HS-5 (cell line): ENCODE data around the gene MIP.
"Not testable (repeated sequence)": the region's sequence is repeated elsewhere in the genome, so short reads cannot be mapped to it uniquely, and the experiment has no call there.

ENCODE experiments used
- DNase-seq: peaks from one replicate; pipeline ENCODE4 v3.0.0-alpha.2; 2012; ENCODE audit warnings: low read depth

Gene MIP

GRCh38 chr12:56410768-56411167, 43.7 kb downstream of the MIP start:
- no peak for DNase-seq

- DNase-seq: no peak
Observed at GRCh38 chr12:56408799-56409417, 45.5 kb downstream of the MIP start.

- DNase-seq: not testable (repeated sequence)
Observed at GRCh38 chr12:56404227-56404626, 50.2 kb downstream of the MIP start.

GRCh38 chr12:56401612-56402011, 52.8 kb downstream of the MIP start:
- not testable (repeated sequence) for DNase-seq

- not testable (repeated sequence) for DNase-seq
Observed at GRCh38 chr12:56401125-56401524, 53.3 kb downstream of the MIP start.
